Effector memory CD8-positive, alpha-beta T cell (primary cell): ENCODE results near the gene GSTM5.
"Not testable (repeated sequence)": the region's sequence is repeated elsewhere in the genome, so short reads cannot be mapped to it uniquely, and the experiment has no call there.

Experiments used
- ATAC-seq: fragments of 150-1000 bp; cut with Tn5 transposase; replicated peaks from 2 replicates; pipeline ENCODE4 v1.10.0; 2021; ENCODE audit warnings: mild to moderate bottlenecking, moderate library complexity
- DNase-seq, 3 experiments: peaks; one replicate each; pipeline ENCODE4 v3.0.0; 2021
- H3K27ac Mint-ChIP-seq, 2 donors: one replicate each; pipeline ENCODE4 v1.8.0; 2022; ENCODE audit warnings: mild to moderate bottlenecking in 2 of 2, mixed read lengths in 2 of 2, moderate library complexity in 2 of 2
- H3K27me3 Mint-ChIP-seq, 2 donors: one replicate each; pipeline ENCODE4 v1.8.0; 2022; ENCODE audit warnings: mixed read lengths in 2 of 2
- H3K36me3 Mint-ChIP-seq: one replicate; pipeline ENCODE4 v1.8.0; 2022; ENCODE audit warnings: mild to moderate bottlenecking, moderate library complexity, mixed read lengths; ENCODE audit not compliant: insufficient read depth
- H3K4me1 Mint-ChIP-seq, 2 donors: one replicate each; pipeline ENCODE4 v1.8.0; 2022; ENCODE audit warnings: low read depth in 2 of 2, mixed read lengths in 2 of 2
- H3K4me3 Mint-ChIP-seq, 2 donors: one replicate each; pipeline ENCODE4 v1.8.0; 2022; ENCODE audit warnings: mild to moderate bottlenecking in 2 of 2, mixed read lengths in 2 of 2, moderate library complexity in 2 of 2
- H3K9me3 Mint-ChIP-seq, 2 donors: one replicate each; pipeline ENCODE4 v1.8.0; 2022; ENCODE audit warnings: mixed read lengths in 2 of 2

Gene GSTM5

GRCh38 chr1:109709822-109710221 is 2.2 kb upstream of the GSTM5 start:
- H3K36me3 Mint-ChIP-seq, H3K4me3 Mint-ChIP-seq, H3K9me3 Mint-ChIP-seq, ATAC-seq, H3K4me1 Mint-ChIP-seq, DNase-seq, H3K27ac Mint-ChIP-seq: not testable (repeated sequence)
- H3K27me3 Mint-ChIP-seq, result peaks cover 43 to 49% of the 10 kb centered on the region in 2 donors

- no peak overlapping the region for H3K27ac Mint-ChIP-seq
- DNase-seq, result no peak
- no peaks in the 10 kb centered on the region for H3K36me3 Mint-ChIP-seq
- no peak overlapping the region for H3K4me3 Mint-ChIP-seq
- H3K4me1 Mint-ChIP-seq, result no peaks in the 10 kb centered on the region
- no peak for ATAC-seq
- H3K27me3 Mint-ChIP-seq, result peaks cover 43 to 55% of the 10 kb centered on the region in 2 donors
- H3K9me3 Mint-ChIP-seq, result peaks cover 2 to 8% of the 10 kb centered on the region in 2 donors
Measured at GRCh38 chr1:109712321-109712864, 342 bp downstream of the GSTM5 start.

- H3K9me3 Mint-ChIP-seq, result peaks cover 0 to 2% of the 10 kb centered on the region in 2 donors
- no peak for ATAC-seq
- H3K27me3 Mint-ChIP-seq, result peaks cover 44 to 51% of the 10 kb centered on the region in 2 donors
- no peaks in the 10 kb centered on the region for H3K4me1 Mint-ChIP-seq
- H3K27ac Mint-ChIP-seq, result no peak overlapping the region
- H3K4me3 Mint-ChIP-seq, result no peak overlapping the region
- DNase-seq, result no peak
- H3K36me3 Mint-ChIP-seq, result no peaks in the 10 kb centered on the region
Measured at GRCh38 chr1:109713636-109714035, 1.6 kb downstream of the GSTM5 start.

GRCh38 chr1:109714661-109715372 is 2.8 kb downstream of the GSTM5 start:
- Mint-ChIP-seq H3K27ac (no peak overlapping the region), H3K4me3 (no peak overlapping the region), H3K9me3 (no peaks in the 10 kb centered on the region), H3K4me1 (no peaks in the 10 kb centered on the region), H3K36me3 (no peaks in the 10 kb centered on the region), H3K27me3 (peaks cover 44 to 51% of the 10 kb centered on the region in 2 donors)
- no peak for DNase-seq
- ATAC-seq, result no peak

- Mint-ChIP-seq H3K27ac (peak overlapping the region in 1 of 2 donors; percentile 46), H3K9me3 (no peaks in the 10 kb centered on the region), H3K4me1 (no peaks in the 10 kb centered on the region), H3K27me3 (peaks cover 44 to 57% of the 10 kb centered on the region in 2 donors), H3K4me3 (no peak overlapping the region), H3K36me3 (no peaks in the 10 kb centered on the region)
- no peak for DNase-seq
- ATAC-seq, result no peak
Measured at GRCh38 chr1:109716121-109716520, 4.1 kb downstream of the GSTM5 start.

- no peaks in the 10 kb centered on the region for H3K4me1 Mint-ChIP-seq
- no peaks in the 10 kb centered on the region for H3K9me3 Mint-ChIP-seq
- H3K36me3 Mint-ChIP-seq, result no peaks in the 10 kb centered on the region
- H3K27ac Mint-ChIP-seq, result no peak overlapping the region
- peaks cover 44 to 60% of the 10 kb centered on the region in 2 donors for H3K27me3 Mint-ChIP-seq
- no peak for DNase-seq
- no peak overlapping the region for H3K4me3 Mint-ChIP-seq
- ATAC-seq, result no peak
Measured at GRCh38 chr1:109716570-109717090, 4.6 kb downstream of the GSTM5 start.

- H3K4me1 Mint-ChIP-seq, result no peaks in the 10 kb centered on the region
- no peaks in the 10 kb centered on the region for H3K9me3 Mint-ChIP-seq
- DNase-seq, result no peak
- H3K4me3 Mint-ChIP-seq, result no peak overlapping the region
- no peak for ATAC-seq
- H3K36me3 Mint-ChIP-seq, result no peaks in the 10 kb centered on the region
- peaks cover 44 to 60% of the 10 kb centered on the region in 2 donors for H3K27me3 Mint-ChIP-seq
- peak overlapping the region in 1 of 2 donors; percentile 2 for H3K27ac Mint-ChIP-seq
Measured at GRCh38 chr1:109717729-109718128, 5.7 kb downstream of the GSTM5 start.

- Mint-ChIP-seq H3K27me3 (peaks cover 40 to 54% of the 10 kb centered on the region in 2 donors), H3K36me3 (no peaks in the 10 kb centered on the region), H3K9me3 (no peaks in the 10 kb centered on the region), H3K4me3 (no peak overlapping the region), H3K27ac (no peak overlapping the region), H3K4me1 (no peaks in the 10 kb centered on the region)
- ATAC-seq (no peak), DNase-seq (no peak)
Measured at GRCh38 chr1:109718495-109718894, 6.4 kb downstream of the GSTM5 start.

GRCh38 chr1:109719337-109719837 is 7.3 kb downstream of the GSTM5 start:
- Mint-ChIP-seq H3K27me3 (peaks cover 31 to 46% of the 10 kb centered on the region in 2 donors), H3K36me3 (no peaks in the 10 kb centered on the region), H3K9me3 (no peaks in the 10 kb centered on the region), H3K4me3 (no peak overlapping the region), H3K4me1 (no peaks in the 10 kb centered on the region), H3K27ac (no peak overlapping the region)
- DNase-seq (no peak), ATAC-seq (no peak)

- H3K4me1 Mint-ChIP-seq, result no peaks in the 10 kb centered on the region
- no peak for ATAC-seq
- no peaks in the 10 kb centered on the region for H3K9me3 Mint-ChIP-seq
- no peak overlapping the region for H3K27ac Mint-ChIP-seq
- no peak overlapping the region for H3K4me3 Mint-ChIP-seq
- H3K27me3 Mint-ChIP-seq, result peaks cover 20 to 34% of the 10 kb centered on the region in 2 donors
- DNase-seq, result no peak
- no peaks in the 10 kb centered on the region for H3K36me3 Mint-ChIP-seq
Measured at GRCh38 chr1:109721042-109721441, 9.0 kb downstream of the GSTM5 start.

GRCh38 chr1:109721971-109722370 is 9.9 kb downstream of the GSTM5 start:
- Mint-ChIP-seq H3K27me3 (peaks cover 17 to 28% of the 10 kb centered on the region in 2 donors), H3K36me3 (no peaks in the 10 kb centered on the region), H3K9me3 (no peaks in the 10 kb centered on the region), H3K4me3 (no peak overlapping the region), H3K4me1 (no peaks in the 10 kb centered on the region), H3K27ac (no peak overlapping the region)
- ATAC-seq, result no peak
- DNase-seq, result no peak

GRCh38 chr1:109722908-109723691 is 11.0 kb downstream of the GSTM5 start:
- Mint-ChIP-seq H3K9me3 (no peaks in the 10 kb centered on the region), H3K36me3 (no peaks in the 10 kb centered on the region), H3K27ac (no peak overlapping the region), H3K27me3 (peaks cover 11 to 24% of the 10 kb centered on the region in 2 donors), H3K4me1 (no peaks in the 10 kb centered on the region), H3K4me3 (no peak overlapping the region)
- DNase-seq (no peak), ATAC-seq (no peak)

- Mint-ChIP-seq H3K4me1 (no peaks in the 10 kb centered on the region), H3K27ac (no peak overlapping the region), H3K27me3 (peaks cover 6 to 36% of the 10 kb centered on the region in 2 donors), H3K4me3 (no peak overlapping the region), H3K36me3 (no peaks in the 10 kb centered on the region), H3K9me3 (no peaks in the 10 kb centered on the region)
- DNase-seq, result no peak
- no peak for ATAC-seq
Measured at GRCh38 chr1:109724933-109725332, 12.9 kb downstream of the GSTM5 start.
